NT2/D1 (cell line): ENCODE measurements around the gene SLC49A3.
A peak's percentile ranks its signal among the peaks of the same experiment; 100 is the strongest.
"Not testable (repeated sequence)": the region's sequence is repeated elsewhere in the genome, so short reads cannot be mapped to it uniquely, and the experiment has no call there.

Experiments used
- DNase-seq: peaks from one replicate; pipeline ENCODE4 v3.0.0-alpha.2; 2011; ENCODE audit warnings: low read depth, low spot score
- H3K27me3 ChIP-seq: 2 replicates; pipeline ENCODE4 v1.6.0; 2011; ENCODE audit warnings: mild to moderate bottlenecking; ENCODE audit not compliant: insufficient read length, insufficient read depth
- H3K36me3 ChIP-seq: 2 replicates; pipeline ENCODE4 v1.6.1; 2011; ENCODE audit warnings: mild to moderate bottlenecking, low read length, mixed read lengths; ENCODE audit not compliant: insufficient read depth, insufficient read length
- H3K4me1 ChIP-seq: 2 replicates; pipeline ENCODE4 v1.5.1; 2011; ENCODE audit not compliant: insufficient read depth, insufficient read length
- H3K4me3 ChIP-seq: 2 replicates; pipeline ENCODE4 v1.5.1; 2011; ENCODE audit warnings: low read depth; ENCODE audit not compliant: insufficient read length
- H3K9ac ChIP-seq: 2 replicates; pipeline ENCODE4 v1.6.0; 2011; ENCODE audit warnings: low read depth; ENCODE audit not compliant: insufficient read length
- H3K9me3 ChIP-seq: 2 replicates; pipeline ENCODE4 v1.5.1; 2011; ENCODE audit warnings: mild to moderate bottlenecking, low read length; ENCODE audit not compliant: insufficient read depth
- SUZ12 ChIP-seq: IDR thresholded peaks from 2 replicates; pipeline ENCODE4 v1.6.1; 2011; ENCODE audit not compliant: insufficient read length, insufficient read depth; ENCODE audit errors: extremely low read depth
- YY1 ChIP-seq: IDR thresholded peaks from 2 replicates; pipeline ENCODE4 v1.6.1; 2011; ENCODE audit not compliant: insufficient read length, insufficient read depth
- ZNF274 ChIP-seq: IDR thresholded peaks from 2 replicates; pipeline ENCODE4 v1.6.1; 2011; ENCODE audit warnings: mild to moderate bottlenecking, low read depth, low read length

The SLC49A3 gene

DNA sequence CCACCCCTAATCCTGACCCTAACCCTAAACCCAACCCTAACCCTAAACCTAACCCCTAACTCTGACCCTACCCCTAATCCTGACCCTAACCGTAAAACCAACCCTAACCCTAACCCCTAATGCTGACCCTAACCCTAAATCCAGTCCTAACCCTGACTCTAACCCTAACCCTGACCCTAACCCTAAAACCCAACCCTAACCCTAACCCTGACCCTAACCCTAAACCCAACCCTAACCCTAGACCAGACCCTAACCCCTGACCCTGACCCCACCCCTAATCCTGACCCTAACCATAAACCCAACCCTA is 16.0 kb upstream of the SLC49A3 start:
- Histone ChIP-seq H3K9me3 (no peaks in the 10 kb centered on the region), H3K9ac (peak overlapping the region; percentile 58), H3K4me3 (no peak overlapping the region), H3K36me3 (peaks cover 18% of the 10 kb centered on the region), H3K27me3 (peaks cover 7% of the 10 kb centered on the region), H3K4me1 (peaks cover 16% of the 10 kb centered on the region)
- DNase-seq: no peak
- TF ChIP-seq YY1 (no peak), SUZ12 (no peak), ZNF274 (no peak)

DNA sequence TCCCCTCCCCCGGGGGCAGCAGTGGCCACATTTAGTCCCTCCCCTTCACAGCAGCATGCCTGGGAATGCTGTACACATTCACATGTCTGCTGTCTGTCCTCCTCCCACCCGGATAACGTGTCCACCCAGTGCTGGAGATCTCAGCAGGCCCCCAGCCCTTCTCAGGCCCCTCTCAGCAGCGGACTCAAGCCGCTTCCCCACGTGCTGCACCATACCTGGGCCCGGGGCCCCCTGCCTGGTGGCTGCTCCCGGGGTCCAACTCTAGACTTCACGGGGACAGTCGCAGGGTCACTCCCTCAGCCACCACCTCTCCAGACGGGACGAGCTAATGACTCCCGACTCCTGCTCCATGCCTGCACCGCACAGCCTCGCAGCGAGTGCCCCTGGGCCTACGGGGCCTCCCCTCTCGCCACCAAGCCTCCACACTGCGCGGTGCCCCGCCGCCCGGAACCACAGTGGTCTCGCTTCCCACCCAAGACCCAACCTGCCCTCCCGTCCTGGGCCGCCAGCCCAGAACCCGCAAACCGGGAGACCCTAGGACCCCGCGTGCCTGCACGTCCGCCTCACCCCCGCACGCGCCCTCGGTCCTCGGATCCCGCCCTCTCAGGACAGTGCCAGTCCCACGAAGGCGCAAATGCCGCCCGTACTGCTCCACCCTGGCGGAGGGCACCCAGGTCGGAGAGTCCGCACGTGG is 15.4 kb upstream of the SLC49A3 start:
- Histone ChIP-seq H3K9ac (no peak overlapping the region), H3K4me3 (no peak overlapping the region), H3K9me3 (no peaks in the 10 kb centered on the region), H3K36me3 (peaks cover 14% of the 10 kb centered on the region), H3K27me3 (peaks cover 7% of the 10 kb centered on the region), H3K4me1 (peaks cover 16% of the 10 kb centered on the region)
- no peak for DNase-seq
- TF ChIP-seq SUZ12 (no peak), YY1 (no peak), ZNF274 (no peak)

DNA sequence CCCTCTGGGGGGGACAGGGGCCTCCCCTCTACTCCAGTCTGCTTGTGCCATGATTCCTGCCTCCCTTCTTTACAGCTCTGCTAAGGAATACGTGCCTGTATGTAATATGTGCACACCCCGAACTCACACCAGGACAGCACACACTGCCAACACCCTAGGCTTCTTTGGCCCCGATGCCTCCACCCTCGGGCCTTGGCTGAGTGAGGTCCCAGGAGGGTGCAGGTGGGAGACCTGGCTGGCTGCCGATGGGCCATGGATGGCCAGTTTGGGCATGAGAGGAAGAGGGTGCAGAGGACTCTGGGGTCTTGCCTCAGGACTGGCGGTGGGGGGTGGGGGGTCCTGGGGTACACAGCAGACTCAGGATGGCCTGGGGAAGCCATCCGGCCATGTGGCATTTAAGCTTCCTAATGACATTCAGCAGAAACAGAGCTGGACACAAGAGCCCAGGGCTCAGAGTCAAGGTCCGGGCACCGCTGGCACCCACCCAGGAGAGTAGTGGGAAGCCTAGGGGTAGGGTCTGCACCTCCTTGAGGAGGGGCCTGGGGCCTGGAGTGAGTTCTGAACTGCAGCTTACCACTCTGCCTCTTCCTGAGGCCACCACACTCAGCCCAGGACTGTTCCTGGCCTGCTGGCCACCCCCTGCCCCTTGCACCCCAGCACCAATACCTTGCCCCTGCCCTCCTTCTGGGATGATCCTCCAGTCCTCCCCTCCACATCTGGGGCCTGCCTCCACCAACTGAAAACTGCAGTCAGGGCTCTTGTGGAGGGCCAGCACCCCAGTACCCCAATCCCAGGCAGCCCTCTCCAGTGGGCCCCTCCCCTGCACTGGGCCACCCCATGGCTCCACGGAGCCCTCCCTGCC is 14.6 kb upstream of the SLC49A3 start:
- H3K4me3 ChIP-seq: no peak overlapping the region

DNA sequence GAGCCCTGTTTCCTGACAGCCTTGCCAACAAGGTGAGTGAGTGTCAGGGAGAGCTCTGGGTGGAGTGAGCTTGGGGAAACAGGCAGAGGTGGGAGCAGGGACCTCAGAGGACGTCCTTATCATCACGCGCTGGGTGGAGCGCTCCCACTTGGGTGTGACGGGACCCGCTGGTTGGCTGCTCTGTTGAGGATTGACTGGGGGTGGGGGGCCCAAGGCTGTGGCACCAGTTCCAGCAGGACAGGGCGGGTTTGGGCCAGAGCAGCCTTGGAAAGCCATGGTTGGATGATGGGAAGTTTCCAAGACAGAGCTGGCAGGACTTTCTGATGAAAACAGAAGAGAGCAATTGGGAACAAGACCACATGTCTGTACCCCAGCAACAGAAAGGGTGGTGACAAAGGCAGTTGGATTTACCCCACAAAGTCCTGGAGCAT is 13.7 kb upstream of the SLC49A3 start:
- no peak overlapping the region for H3K9ac ChIP-seq
- peaks cover 15% of the 10 kb centered on the region for H3K4me1 ChIP-seq
- no peaks in the 10 kb centered on the region for H3K9me3 ChIP-seq
- no peak overlapping the region for H3K4me3 ChIP-seq
- no peaks in the 10 kb centered on the region for H3K36me3 ChIP-seq
- H3K27me3 ChIP-seq: peaks cover 7% of the 10 kb centered on the region
- TF ChIP-seq SUZ12 (no peak), YY1 (no peak), ZNF274 (no peak)
- no peak for DNase-seq

More for the DNA sequence above, 14.6 kb upstream of the SLC49A3 start:
- peaks cover 7% of the 10 kb centered on the region for H3K27me3 ChIP-seq
- DNase-seq: no peak
- H3K4me1 ChIP-seq: peaks cover 16% of the 10 kb centered on the region
- H3K9ac ChIP-seq: no peak overlapping the region
- no peaks in the 10 kb centered on the region for H3K9me3 ChIP-seq
- peaks cover 7% of the 10 kb centered on the region for H3K36me3 ChIP-seq
- no peak for TF ChIP-seq SUZ12
- TF ChIP-seq ZNF274: no peak
- no peak for TF ChIP-seq YY1

DNA sequence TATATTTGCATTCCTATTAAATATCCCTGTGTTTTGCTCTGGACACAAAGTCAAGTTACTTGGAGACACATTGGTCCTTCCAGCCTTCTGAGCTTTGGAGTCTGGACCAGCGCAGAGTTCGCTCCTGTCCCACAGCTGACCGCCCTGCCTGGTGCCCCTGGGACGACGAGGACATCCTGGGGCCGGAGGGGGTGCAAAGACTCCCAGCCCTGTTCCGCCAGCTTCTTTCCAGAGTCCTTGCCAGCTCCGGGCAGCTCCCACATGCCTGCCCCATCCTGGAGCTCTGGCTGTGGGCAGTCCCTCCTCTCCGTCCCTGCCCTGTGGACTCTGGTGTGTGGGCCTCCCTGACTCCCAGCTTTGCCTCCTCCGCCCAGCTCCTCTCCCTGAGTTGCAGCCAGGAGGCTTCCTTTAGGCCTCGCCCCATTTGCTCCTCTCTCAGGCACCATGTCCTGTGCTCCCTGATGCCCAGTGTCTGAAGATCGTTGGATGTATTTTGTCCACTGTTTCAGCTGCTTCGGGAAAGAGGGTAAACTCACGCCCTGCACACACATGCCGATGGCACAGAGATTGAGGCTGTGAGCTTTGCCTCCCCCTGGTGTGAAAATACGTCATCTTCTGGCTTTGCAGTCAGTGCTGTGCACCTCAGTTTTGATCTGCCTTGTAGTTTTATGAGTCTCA is 11.8 kb upstream of the SLC49A3 start:
- DNase-seq: no peak
- H3K4me1 ChIP-seq: peaks cover 10% of the 10 kb centered on the region
- no peak for TF ChIP-seq ZNF274
- no peak for TF ChIP-seq SUZ12
- no peak for TF ChIP-seq YY1
- H3K9me3 ChIP-seq: no peaks in the 10 kb centered on the region
- H3K4me3 ChIP-seq: no peak overlapping the region
- no peak overlapping the region for H3K9ac ChIP-seq
- H3K36me3 ChIP-seq: no peaks in the 10 kb centered on the region
- peaks cover 7% of the 10 kb centered on the region for H3K27me3 ChIP-seq

DNA sequence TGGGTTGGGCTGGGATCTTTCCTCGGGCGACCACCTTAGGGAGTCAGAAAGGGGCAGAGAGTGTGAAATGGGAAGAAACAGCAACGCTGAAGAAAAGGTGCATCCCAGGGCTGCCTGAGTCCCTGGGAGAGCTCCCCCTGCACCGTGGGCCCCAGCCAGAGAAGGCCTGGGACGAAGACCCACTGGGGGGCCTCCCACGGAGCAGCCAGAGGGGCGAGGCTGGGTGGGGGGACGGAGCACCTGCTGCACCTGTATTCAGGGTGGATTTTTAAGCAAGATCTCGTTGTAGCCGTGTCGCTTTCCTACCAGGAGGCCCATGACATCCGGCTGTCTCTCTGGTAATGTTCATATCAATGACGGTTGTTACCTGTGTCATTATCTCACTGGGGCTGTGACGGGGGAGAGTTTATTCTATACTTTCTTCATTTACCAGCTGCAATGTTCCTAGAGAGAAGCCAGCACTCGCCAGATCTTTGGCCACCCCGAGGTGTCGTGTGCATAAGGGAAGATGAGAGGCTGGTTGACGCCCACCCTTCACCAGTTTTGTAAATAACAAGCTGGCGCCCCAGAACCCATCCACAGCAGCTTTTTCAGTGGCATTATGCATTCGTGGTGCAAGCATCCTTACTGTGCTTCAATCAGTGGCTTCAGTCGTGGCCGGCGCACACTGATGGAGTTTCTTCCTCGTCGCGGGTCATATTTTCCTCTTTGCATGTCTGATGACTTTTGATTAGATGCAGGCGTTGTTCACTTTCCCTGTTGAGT is 11.0 kb upstream of the SLC49A3 start:
- TF ChIP-seq ZNF274: no peak
- no peak for TF ChIP-seq YY1
- no peak for TF ChIP-seq SUZ12
- peaks cover 4% of the 10 kb centered on the region for H3K27me3 ChIP-seq
- no peaks in the 10 kb centered on the region for H3K36me3 ChIP-seq
- peaks cover 3% of the 10 kb centered on the region; the same call in 1 of the 2 replicates for H3K9me3 ChIP-seq
- DNase-seq: no peak
- no peak overlapping the region for H3K4me3 ChIP-seq
- no peak overlapping the region for H3K9ac ChIP-seq
- H3K4me1 ChIP-seq: peaks cover 10% of the 10 kb centered on the region

DNA sequence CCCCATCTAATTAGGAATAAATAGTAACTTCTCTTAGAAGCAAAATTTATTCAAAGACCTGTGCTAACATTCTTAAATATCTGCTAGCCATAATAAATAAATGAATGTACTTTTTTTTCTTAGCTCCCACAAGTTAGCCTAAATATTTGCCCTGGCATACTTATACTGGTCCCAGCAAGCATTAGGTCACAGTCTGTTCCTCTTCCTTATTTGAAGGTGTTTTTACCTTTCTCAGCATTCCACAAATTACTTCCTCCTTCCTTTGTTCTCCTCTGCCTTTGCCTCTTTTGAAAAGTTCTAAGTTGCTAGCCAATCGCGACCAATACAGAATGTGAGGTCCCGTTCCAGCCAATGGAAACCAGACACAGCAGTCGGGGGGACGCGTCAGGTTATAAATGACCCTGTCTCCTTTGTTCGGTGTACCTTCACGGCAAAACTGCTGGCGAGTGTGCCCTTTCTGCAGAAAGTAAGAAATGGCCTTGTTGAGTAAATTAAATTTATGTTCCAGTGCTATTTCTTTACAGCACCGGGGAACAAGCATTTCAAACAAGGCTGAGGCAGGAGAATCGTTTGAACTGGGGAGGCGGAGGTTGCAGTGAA is 5.5 kb upstream of the SLC49A3 start:
- H3K4me1 ChIP-seq: peaks cover 15% of the 10 kb centered on the region
- H3K9me3 ChIP-seq: peaks cover 11% of the 10 kb centered on the region; the same call in 1 of the 2 replicates
- not testable (repeated sequence) for H3K4me3 ChIP-seq, H3K9ac ChIP-seq, DNase-seq, H3K36me3 ChIP-seq, H3K27me3 ChIP-seq
